Measurements from ENCODE around the gene GRM8.

DNA sequence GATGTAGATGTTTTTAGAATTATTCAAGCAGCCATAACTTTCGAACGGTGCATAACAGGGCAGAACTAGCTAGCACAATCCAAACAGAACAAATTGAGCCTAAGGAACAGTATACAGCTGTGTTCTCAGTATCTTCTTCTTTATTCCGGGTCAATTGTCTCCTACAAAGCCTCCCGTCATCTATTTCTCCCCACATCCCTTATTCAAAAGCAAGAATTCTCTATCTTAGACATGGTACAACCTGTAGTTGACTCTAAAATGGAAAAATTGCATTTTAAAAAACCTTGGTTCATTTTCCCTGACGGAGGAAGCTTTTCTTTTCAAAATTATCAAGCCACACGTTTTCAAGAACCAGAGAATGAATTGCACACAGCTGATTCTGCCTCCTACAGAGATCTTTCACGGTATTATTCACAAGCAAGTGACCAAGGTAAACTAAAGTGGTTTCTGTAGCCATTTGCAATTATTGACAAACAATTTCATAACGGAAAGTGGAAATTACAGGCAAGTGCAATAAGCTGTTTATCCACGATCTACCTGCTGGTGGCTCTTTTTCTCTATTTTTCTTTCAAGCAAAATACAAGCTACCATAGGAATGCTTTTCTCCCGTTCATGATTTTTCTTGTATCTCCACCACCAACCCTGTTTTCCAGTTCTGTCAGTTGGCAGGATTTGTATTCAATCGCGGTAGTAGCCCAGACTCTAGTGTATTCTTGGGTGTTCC, 2.3 kb downstream of the GRM8 start:
- TF ChIP-seq, protein P1, sequence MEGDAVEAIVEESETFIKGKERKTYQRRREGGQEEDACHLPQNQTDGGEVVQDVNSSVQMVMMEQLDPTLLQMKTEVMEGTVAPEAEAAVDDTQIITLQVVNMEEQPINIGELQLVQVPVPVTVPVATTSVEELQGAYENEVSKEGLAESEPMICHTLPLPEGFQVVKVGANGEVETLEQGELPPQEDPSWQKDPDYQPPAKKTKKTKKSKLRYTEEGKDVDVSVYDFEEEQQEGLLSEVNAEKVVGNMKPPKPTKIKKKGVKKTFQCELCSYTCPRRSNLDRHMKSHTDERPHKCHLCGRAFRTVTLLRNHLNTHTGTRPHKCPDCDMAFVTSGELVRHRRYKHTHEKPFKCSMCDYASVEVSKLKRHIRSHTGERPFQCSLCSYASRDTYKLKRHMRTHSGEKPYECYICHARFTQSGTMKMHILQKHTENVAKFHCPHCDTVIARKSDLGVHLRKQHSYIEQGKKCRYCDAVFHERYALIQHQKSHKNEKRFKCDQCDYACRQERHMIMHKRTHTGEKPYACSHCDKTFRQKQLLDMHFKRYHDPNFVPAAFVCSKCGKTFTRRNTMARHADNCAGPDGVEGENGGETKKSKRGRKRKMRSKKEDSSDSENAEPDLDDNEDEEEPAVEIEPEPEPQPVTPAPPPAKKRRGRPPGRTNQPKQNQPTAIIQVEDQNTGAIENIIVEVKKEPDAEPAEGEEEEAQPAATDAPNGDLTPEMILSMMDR (IDR thresholded peaks at IDR 0.05; ENCODE audit: low read length), result 0 out of 2 replicates have a peak, but pooled peaks have one; percentile 15
- no peak for TF ChIP-seq EZH2phosphoT487 (IDR thresholded peaks at IDR 0.05; ENCODE audit: low read length)
